Breast epithelium (tissue), 3 donors: ENCODE results near the gene MTHFD2L.

Experiments used
- POLR2A ChIP-seq: fragments of 450-650 bp; IDR thresholded peaks from one replicate; pipeline ENCODE4 v1.6.1; 2016; ENCODE audit warnings: antibody characterized with exemption, mild to moderate bottlenecking, moderate library complexity
- POLR2AphosphoS5 ChIP-seq, 3 donors: sonication (generic); formaldehyde crosslinking; IDR thresholded peaks; one replicate each; pipeline ENCODE4 v1.6.1; 2017; ENCODE audit warnings: antibody characterized with exemption in 3 of 3
- TF ChIP-seq, protein P1 (sequence below), 3 donors: fragments of 450-650 bp; IDR thresholded peaks; one replicate each; pipeline ENCODE4 v1.5.1; 2016 to 2017; ENCODE audit warnings: antibody characterized with exemption in 3 of 3, mild to moderate bottlenecking in 3 of 3, moderate library complexity in 3 of 3

DNA sequence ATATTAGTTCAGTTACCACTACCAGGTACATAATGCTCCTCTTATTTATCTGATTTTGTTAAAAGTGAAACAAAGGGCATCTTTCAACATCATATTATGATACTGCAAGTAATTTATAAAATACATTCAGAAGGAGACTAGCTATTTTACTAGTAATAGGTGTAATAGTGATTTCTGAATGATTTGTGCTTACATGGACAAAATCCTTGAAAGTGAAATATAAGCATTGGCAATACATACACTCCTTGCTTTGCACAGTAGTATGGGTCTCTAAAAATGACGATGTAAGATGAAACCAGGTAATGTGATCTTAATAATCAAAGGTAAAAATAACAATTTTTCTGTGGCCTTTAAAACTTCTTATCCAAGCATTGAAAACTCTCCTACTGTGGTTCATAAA is 17.5 kb downstream of the MTHFD2L start:
- TF ChIP-seq, protein P1, sequence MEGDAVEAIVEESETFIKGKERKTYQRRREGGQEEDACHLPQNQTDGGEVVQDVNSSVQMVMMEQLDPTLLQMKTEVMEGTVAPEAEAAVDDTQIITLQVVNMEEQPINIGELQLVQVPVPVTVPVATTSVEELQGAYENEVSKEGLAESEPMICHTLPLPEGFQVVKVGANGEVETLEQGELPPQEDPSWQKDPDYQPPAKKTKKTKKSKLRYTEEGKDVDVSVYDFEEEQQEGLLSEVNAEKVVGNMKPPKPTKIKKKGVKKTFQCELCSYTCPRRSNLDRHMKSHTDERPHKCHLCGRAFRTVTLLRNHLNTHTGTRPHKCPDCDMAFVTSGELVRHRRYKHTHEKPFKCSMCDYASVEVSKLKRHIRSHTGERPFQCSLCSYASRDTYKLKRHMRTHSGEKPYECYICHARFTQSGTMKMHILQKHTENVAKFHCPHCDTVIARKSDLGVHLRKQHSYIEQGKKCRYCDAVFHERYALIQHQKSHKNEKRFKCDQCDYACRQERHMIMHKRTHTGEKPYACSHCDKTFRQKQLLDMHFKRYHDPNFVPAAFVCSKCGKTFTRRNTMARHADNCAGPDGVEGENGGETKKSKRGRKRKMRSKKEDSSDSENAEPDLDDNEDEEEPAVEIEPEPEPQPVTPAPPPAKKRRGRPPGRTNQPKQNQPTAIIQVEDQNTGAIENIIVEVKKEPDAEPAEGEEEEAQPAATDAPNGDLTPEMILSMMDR (IDR thresholded peaks at IDR 0.05), result no peak
- TF ChIP-seq POLR2A (no peak), POLR2AphosphoS5 (IDR thresholded peaks at IDR 0.05) (no peak)
